OCI-LY3 (cell line): ENCODE results near the gene SULT2B1.

ENCODE experiments used
- EZH2phosphoT487 ChIP-seq: fragments of 200-600 bp; shearing (Covaris generic); IDR thresholded peaks from 2 replicates; pipeline ENCODE4 v1.6.1; 2018; ENCODE audit warnings: antibody characterized with exemption, mixed run types, low read depth
- TF ChIP-seq, protein P1 (sequence below): fragments of 200-600, 300-600 bp; sonication (generic); IDR thresholded peaks from 2 replicates; pipeline ENCODE4 v1.5.1; 2014; ENCODE audit warnings: antibody characterized with exemption, low read length, low read depth

DNA sequence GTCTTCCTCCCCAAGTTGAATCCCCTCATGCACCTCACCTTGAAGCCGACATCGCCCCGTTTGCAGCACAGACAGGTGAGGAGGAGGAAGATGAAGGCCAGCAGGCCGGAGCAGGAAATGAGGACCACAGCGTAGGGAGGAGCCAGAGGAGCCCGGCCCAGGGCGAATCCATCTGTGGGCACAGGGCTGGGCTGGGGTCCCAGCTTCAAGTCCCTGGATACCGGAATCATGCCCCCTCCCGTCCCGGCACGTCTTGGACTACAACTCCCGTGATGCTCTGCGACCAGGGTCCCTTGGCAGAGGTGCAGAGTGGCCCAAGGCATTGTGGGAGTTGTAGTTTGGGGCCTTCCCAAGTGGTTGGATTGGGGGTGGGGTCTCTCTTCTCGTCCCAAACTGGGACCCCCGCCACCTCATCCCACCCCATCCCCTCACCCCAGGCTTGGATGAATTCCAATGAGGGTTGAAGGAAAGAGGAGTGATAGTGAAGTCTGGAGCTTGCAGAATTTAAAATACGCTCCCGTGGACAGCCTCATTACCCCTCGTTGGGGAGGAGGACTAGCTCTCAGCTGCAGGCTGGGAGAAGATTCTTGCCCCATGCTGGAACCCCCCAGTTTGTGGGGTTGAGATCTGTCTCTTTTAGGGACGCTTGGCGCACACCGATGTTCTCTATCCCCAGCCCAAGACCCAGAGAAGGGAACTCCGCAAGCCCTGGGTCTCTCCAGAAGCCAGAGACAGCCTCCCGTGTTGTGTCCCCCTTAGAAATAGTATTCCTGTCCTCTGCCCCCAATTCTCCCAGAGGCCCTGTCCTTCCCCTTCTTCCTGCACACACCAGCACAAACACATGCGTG lies 41.3 kb upstream of the SULT2B1 start:
- TF ChIP-seq, protein P1, sequence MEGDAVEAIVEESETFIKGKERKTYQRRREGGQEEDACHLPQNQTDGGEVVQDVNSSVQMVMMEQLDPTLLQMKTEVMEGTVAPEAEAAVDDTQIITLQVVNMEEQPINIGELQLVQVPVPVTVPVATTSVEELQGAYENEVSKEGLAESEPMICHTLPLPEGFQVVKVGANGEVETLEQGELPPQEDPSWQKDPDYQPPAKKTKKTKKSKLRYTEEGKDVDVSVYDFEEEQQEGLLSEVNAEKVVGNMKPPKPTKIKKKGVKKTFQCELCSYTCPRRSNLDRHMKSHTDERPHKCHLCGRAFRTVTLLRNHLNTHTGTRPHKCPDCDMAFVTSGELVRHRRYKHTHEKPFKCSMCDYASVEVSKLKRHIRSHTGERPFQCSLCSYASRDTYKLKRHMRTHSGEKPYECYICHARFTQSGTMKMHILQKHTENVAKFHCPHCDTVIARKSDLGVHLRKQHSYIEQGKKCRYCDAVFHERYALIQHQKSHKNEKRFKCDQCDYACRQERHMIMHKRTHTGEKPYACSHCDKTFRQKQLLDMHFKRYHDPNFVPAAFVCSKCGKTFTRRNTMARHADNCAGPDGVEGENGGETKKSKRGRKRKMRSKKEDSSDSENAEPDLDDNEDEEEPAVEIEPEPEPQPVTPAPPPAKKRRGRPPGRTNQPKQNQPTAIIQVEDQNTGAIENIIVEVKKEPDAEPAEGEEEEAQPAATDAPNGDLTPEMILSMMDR = no peak
- TF ChIP-seq EZH2phosphoT487 = no peak
